Tibial nerve (tissue), 4 donors: ENCODE measurements around the gene ADO.

Experiments used
- EP300 ChIP-seq, 2 donors: sonication (generic); formaldehyde crosslinking; IDR thresholded peaks; one replicate each; pipeline ENCODE4 v1.6.1; 2017; ENCODE audit warnings: antibody characterized with exemption in 2 of 2, mild to moderate bottlenecking in 1 of 2
- POLR2A ChIP-seq, 2 donors: fragments of 450-650 bp; IDR thresholded peaks; one replicate each; pipeline ENCODE4 v1.6.1; 2017; ENCODE audit warnings: antibody characterized with exemption in 2 of 2, mild to moderate bottlenecking in 2 of 2, moderate library complexity in 2 of 2
- TF ChIP-seq, protein P1 (sequence below), 5 experiments: fragments of 200-600 bp in 3 of 5; fragments of 450-650 bp in 2 of 5; sonication (generic) in 3 of 5; IDR thresholded peaks; one replicate each; pipeline ENCODE4 v1.5.1; 2016 to 2019; ENCODE audit warnings: antibody characterized with exemption in 5 of 5, mild to moderate bottlenecking in 3 of 5, moderate library complexity in 2 of 5

DNA sequence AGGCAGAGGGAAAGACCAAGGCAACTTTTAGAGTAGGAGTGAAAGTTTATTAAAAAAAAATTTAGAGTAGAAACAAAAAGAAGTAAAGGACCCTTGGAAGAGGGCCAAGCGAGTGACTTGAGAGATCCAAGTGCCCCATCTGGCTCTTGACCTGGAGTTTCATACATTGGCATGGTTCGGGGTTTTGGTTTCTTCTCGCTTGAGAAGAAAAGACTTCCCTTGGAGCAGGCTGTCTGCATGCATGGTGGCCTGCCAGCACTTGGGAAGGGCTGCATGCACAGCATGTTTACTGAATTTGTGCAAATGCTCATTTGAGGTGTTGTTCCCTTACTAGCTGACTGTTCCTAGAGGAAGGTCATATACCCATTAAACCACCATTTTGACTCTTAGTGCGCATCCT, 8.8 kb upstream of the ADO start:
- TF ChIP-seq, protein P1, sequence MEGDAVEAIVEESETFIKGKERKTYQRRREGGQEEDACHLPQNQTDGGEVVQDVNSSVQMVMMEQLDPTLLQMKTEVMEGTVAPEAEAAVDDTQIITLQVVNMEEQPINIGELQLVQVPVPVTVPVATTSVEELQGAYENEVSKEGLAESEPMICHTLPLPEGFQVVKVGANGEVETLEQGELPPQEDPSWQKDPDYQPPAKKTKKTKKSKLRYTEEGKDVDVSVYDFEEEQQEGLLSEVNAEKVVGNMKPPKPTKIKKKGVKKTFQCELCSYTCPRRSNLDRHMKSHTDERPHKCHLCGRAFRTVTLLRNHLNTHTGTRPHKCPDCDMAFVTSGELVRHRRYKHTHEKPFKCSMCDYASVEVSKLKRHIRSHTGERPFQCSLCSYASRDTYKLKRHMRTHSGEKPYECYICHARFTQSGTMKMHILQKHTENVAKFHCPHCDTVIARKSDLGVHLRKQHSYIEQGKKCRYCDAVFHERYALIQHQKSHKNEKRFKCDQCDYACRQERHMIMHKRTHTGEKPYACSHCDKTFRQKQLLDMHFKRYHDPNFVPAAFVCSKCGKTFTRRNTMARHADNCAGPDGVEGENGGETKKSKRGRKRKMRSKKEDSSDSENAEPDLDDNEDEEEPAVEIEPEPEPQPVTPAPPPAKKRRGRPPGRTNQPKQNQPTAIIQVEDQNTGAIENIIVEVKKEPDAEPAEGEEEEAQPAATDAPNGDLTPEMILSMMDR (IDR thresholded peaks at IDR 0.05): no peak
- no peak for TF ChIP-seq POLR2A (IDR thresholded peaks at IDR 0.05)
- TF ChIP-seq EP300 (IDR thresholded peaks at IDR 0.05): no peak
